Activated T-cell treated with anti-CD3 and anti-CD28 coated beads, Interleukin-2, amount 50 U/mL, for 48 hours (primary cell): ENCODE data around the gene LRRC2.
A peak's percentile ranks its signal among the peaks of the same experiment; 100 is the strongest.
"Not testable (repeated sequence)": the region's sequence is repeated elsewhere in the genome, so short reads cannot be mapped to it uniquely, and the experiment has no call there.

Source experiments
- DNase-seq, 2 experiments: peaks; one replicate each; pipeline ENCODE4 v3.0.0-alpha.2; 2020

Gene LRRC2

DNA sequence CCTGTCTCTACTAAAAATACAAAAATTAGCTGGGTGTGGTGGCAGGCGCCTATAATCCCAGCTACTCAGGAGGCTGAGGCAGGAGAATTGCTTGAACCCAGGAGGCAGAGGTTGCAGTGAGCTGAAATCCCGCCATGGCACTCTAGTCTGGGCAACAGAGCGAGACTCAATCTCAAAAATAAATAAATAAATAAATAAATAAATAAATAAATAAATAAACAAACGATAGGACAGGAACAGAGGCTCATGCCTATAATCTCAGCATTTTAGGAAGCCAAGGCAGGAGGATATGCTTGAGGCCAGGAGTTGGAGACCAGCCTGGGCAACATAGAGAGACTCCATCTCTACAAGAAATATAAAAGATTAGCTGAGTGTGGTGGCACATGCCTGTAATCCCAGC lies 43.9 kb downstream of the LRRC2 start:
- DNase-seq = not testable (repeated sequence)

DNA sequence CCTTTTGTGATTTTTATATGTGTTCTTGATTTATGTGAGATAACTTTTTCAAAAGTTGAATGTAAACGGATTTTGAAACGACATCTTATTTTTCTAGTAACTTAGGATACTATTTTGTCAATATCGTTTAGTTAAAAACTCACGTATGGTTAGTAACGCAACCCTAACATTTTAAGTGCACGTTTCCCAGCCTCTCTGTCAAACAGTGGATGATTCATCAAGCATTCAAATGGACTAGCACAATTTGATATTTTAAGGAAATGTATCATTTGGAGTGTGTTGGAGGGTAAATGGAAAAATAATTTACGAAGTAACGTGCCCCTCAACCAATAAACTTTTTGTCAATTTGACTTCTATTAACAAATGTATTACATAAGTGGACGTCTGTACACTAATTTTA lies 45.0 kb downstream of the LRRC2 start:
- no peak for DNase-seq

DNA sequence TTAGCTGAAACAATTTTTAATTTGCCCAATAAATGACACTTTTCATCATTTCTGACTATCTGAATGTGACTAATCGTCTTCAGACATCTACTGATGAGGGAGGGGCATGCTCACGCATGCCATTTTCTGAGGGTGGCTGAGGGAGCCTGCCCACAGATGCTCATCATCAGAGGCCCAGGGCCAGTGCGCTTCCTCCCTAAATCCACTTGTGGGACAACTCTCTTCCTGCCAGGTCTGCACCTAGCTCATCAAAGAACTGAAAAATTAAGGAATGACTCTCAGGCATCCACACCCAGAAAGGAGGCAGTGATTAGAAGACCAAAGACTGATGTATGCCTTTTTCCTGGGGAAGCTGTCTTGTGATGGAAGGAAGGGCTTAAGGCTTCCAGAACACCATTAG lies 45.6 kb downstream of the LRRC2 start:
- DNase-seq = no peak

DNA sequence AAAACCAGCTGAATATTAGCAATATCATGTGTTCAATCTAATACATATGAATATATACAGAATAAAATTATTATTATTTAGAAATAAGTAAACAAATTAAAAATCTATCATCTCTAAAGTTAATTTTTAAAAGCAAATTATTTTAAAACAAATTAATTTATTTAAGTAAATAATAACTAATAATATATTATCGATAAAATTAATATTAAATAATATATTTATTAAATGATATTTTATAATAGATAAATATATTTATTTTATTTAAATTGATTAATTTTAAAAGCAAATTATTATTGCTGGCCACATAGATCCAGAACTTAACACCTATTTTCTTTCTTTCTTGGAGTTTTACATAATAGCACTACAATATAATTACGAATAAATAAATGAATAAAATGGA lies 46.1 kb downstream of the LRRC2 start:
- DNase-seq = no peak

DNA sequence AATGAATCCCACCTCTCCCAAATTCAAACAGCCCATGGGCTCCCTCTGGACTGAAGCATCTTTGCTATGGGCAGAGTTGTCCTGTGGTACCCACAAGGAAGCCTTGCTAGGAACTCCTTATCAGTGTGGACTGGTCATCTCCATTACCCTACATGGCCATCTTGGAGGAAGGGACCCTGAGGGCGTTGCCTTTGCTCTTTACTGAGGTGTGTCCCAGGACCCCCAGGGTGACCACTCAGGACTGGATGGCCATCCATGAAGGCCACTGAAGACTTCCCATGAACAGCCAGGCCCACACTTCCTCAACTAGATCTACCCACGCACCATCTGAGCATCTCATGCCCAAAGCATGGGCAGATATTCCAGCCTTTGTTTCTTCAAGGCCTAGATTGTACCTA lies 48.3 kb downstream of the LRRC2 start:
- DNase-seq = no peak

DNA sequence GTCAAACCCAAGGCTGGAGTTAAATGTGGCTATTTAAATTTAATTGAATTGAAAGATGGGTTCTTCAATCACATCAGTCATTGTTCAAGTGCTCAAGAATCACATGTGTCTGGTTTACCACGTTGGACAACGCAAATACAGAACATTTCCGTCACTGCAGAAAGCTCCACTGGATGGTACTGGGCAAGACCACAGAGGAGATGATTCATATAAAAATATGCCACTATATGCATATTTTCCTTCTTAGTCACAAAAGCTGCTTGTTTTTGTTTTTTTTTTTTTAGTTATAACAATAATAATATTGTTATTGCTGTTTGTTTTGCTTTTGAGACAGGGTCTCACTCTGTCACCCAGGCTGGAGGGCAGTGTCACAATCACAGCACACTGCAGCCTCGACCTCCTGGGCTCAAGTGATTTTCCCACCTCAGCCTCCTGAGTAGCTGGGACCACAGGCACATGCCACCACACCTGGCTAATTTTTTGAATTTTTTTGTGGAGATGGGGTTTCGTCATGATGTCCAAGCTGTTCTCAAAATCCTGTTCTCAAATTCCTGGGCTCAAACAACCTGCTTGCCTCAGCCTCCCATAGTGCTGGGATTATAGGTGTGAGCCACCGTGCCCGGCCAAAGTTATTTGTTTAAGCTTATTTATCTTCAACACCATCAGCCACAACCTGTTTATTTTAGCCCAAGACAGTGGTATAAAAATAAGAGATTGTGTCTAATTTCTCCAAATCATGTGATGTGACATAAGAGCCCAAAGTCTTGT lies 48.9 kb downstream of the LRRC2 start:
- no peak for DNase-seq

DNA sequence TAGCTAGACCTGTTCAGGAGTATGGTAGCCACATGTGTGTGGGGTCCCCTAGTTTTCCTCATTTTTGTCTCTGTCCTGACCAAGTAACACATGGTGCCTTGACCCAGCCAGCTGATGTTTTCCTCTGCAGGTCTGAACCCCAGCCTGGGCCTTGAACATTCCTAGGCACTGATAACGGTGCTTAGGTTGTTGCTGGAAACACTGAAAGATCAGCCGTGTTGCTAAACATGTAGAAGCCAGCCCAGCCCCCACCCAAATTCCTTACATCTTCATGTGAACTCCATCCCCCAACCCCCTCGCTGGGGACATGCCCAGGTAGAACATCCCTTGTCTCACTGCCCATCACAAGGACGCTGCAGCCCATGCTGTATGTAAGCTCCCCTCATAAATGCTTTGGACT lies 49.6 kb downstream of the LRRC2 start:
- DNase-seq = no peak

DNA sequence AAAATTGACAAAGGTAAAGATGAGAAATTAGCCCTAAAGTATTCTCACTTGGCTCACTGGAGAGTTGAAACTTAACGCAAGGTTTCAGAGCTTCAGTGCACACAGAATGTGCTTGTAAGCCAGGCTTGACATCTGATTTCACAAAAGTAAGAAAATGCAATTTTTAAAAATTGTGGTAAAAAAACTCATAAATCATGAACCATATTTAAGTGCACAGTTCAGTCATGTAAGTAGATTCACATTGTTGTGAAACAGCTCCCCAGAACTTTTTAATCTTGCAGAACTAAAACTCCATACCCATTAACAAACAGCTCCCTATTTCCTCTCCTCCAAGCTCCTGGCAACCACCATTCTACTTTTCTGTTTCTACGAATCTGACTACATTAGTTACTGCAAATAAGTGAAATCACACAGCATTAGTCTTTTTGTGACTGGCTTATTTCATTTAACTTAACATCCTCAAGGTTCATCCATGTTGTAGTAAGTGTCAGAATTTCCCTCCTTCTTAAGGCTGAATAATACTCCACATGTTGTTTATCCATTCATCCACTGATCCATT lies 53.8 kb downstream of the LRRC2 start:
- no peak for DNase-seq

DNA sequence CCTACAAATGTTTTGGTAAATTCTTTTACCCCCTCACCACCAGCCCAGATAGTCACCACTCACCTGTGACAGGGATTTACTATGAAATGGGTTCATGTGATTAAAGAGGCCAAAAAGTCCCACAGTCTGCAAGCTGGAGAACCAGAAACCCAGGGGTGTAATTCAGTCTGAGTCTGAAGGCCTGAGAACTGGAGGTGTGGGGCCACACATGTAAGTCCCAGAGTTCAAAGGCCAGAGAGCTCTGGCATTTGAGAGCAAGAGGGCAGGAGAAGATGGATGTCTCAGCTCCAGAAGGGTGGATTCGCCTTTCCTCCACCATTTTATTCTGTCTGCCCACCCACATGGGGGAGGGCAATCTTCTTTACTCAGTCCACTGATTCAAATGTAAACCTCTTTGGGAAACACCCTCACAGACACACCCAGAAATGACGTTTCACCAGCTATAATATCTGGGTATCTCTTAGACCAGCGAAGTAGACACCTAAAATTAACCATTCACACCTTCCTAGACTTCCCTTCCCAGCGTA lies 56.4 kb downstream of the LRRC2 start:
- DNase-seq = no peak

DNA sequence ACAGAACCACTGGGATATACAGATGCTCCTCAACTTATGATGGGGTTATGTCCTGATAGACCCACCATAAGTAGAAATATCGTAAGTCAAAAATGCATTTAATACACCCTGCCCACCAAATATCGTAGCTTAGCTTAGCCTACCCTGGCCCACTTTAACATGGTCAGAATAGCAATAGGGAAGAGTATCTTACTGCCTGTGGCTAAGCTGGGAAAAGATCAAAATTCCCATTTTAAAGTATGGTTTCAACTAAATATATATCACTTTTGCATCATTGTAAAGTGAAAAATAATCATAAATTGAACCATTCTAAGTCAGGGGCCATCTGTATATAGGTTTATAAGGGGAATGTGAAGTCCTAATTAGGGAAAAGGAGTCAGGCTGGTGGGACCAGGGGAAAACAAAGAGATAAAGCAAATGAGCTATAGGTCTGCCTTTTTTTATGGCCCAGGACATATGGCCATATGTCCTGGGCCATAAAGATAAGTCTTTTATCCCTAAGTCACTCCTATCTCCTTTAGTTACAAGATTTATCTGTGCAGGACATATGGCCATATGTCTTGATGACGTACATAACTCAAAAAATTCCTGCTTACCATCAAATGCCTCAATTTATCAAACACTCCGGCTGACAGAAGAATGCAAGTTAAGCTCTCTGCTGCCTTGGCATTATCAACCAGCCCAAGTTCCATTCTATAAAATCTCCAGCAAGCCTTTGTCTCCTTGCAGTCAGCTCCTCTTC lies 57.1 kb downstream of the LRRC2 start:
- DNase-seq = no peak

DNA sequence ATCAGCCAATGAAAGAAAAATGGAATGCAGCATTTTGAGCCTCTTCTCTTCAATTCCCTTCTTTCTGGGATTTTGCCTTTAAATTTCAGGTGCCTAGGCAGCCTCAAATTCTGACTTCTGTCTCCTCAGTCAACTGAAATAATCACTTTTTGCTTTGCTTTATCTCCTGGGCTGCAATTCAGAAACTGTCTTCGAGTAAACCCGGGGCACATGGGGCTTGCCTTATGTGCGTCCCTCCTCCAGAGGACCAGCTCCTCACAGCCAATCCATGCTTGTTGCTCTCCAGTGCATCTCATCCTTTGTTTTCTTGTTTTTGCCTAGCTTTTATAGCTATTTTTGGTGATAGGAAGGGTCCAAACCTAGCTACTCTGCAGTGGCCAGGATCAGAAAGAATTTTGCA lies 59.6 kb downstream of the LRRC2 start:
- no peak for DNase-seq

DNA sequence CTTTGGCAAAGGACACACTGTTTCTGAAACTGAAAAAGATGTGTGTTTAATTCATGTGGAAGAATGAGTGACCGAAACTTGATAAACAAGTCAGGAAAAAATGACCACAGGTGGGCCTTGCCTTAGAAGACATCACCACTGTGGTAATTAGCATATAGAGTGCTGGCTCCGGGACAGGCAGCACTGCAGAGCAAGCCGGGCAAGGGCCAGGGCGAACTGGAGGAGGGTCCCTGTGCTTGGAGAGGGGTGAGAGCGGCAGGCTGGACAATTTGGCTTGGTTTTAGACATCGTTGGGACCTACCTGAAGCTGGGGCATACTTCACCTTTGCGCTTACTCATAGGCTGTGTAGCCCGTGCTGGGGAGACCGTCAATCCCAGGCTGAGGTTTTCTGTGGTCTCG lies 60.1 kb downstream of the LRRC2 start:
- no peak for DNase-seq

DNA sequence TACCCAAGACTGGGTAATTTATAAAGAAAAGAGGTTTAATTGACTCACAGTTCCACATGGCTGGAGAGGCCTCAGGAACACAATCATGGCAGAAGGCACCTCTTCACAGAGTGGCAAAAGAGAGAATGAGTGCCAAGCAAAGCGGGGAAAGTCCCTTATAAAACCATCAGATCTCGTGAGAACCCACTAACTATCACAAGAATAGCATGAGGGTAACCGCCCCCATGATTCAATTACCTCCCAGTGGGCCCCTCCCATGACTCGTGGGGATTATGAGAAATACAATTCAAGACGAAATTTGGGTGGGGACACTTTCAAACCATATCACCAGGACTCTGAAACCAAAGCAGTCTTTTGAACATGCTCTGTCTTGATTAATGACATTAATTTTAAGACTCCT lies 61.3 kb downstream of the LRRC2 start:
- peak; percentile 46 to 48 for DNase-seq

DNA sequence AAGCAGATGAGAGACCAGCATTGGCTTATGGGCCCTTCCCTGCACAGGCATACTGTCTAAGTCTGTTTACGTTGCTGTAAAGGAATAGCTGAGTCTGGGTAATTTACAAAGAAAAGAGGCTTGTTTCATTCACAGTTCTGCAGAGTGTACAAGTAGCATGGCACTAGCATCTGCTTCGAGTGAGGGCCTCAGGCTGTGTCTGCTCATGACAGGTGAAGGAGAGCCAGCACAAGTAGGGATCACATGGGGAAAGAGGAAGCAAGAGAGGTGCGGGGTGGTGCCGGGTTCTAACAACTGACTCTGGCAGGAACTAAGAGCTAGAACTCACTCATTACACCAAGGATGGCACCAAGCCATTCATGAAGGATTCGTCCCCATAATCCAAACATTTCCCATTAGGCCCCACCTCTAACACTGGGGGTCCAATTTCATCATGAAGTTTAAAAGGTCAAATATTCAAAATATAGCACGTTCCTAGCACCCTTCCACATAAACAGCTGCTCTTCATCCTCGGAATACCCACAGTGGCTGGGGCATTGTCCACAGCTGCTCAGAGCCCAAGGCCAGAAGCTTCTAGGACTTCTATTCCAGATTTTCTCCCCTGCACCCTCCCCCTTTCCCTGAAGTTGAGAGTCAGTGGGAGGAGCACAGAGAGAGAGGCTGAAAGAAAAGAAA lies 62.8 kb downstream of the LRRC2 start:
- DNase-seq = no peak

DNA sequence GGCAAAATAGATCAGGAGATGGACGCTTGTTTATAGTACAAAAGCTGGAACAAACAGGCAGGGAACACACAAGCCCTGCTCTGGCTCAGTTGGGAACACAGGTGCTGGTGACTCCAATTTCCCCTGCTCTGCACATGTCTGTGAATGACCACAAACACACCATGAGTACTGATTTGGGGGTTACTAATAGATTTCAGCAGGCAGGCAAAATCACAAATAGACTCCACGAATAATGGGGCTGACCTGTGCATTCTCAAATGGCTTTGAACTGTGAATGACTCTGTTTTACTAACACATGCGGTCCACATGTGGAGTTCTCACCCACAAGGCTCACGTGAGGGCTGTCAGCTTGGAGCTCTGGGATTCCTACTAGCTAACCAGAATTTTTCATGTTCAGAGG lies 64.4 kb downstream of the LRRC2 start:
- no peak for DNase-seq

DNA sequence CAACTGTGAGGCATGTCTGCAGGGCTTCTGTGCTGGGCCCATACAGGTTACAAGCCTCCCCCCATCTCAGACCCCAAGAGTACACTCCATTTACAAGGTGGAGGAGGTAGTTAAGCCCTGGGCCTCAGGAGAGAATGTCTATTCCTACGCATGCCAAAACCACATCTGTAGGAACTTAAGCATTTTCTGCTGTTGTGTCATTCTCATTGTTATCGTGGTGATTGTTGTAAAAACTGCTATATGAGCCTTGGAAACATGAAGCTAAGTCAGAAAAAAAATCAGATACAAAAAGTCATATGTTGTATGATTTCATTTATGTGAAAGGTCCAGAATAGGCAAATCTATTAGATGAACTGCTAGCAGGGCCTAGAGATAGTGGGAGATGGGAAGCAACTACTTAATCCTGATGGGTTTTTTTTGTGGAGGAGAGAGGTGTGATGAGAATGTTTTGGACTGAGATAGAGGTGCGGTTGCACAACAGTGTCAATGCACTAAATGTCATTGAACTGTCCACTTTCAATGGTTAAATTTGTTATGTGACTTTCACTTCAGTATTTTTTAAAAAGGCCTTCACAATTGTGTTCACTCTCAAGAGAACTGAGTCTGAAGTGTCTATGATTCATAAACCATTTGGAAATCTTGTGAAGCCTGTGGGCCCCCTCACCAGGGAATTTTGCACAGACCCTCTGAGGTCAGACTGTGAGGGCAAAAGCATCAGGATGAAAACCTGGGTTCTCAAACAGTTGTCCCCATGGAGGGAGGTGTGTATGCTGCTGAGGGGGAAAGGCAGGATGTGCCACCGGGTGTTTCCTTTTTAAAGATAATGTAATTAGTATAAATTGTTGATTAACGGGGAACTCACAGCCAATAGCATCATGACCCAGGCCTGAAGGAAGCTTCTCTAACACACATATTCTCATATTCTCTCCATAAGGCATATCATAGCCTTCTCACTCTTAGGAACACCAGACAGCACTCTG lies 65.2 kb downstream of the LRRC2 start:
- DNase-seq = no peak

DNA sequence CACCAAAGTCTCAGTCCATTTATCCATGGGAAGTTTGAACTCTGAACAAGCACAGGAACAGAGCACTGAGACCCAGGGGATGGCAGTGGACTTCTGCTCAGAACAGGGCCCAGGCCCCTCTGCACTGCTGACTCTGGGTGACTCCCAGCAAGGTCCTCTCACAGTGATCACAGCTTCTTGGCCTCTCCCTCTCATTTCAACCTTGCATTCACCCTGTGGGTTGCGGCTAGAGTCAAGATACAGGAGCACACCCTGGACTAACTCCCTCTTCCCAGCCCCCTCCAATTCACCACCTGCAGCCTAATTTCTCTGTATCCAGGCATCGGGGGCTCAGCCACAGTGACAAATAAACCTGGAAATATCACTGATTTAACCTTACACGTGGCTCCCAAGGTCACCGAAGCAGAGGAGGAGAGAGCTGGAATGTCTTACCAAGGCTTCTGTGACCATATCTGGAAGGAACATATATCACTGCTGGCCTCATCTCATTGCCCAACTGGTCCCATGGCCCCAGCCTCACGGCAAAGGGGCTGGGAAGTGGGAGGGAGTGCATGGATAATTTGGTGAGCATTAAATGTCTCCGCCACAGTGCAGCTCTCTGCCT lies 67.1 kb downstream of the LRRC2 start:
- no peak for DNase-seq

DNA sequence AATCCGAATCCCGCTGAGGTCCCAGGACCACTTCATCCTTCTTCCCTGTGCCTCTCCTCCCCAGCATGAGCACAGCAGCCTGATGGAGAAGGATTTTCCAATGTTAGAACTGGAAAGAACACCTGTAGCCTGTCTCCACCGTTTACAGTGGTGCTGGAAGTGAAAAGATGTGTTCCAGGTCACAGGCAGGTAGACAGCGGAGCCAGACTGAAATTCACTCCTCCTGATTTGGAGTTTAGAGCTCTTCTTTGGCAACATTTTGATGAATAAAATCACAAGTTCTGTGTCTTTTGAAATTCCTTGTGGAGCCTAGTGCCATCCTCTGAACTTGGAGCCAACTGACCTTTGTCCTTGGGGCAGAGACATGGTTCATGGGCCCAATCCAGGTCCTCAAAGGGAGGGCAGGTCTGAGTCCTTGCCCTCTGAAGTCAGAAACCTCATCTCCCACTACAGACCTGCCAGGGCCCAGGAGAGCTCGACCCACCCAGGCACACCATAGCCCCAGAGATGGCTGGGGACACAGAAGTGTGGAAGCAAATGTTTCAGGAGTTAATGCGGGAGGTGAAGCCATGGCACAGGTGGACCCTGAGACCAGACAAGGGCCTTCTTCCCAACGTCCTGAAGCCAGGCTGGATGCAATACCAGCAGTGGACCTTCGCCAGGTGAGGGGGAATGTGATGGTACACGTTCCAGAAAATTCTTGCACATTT lies 68.4 kb downstream of the LRRC2 start, which contains the start of gene RTP3:
Gene RTP3 (plus strand): TSS at position 421 of the 710 bp plus-strand sequence. CDS start 87 bp downstream, at position 508.
- no peak for DNase-seq

DNA sequence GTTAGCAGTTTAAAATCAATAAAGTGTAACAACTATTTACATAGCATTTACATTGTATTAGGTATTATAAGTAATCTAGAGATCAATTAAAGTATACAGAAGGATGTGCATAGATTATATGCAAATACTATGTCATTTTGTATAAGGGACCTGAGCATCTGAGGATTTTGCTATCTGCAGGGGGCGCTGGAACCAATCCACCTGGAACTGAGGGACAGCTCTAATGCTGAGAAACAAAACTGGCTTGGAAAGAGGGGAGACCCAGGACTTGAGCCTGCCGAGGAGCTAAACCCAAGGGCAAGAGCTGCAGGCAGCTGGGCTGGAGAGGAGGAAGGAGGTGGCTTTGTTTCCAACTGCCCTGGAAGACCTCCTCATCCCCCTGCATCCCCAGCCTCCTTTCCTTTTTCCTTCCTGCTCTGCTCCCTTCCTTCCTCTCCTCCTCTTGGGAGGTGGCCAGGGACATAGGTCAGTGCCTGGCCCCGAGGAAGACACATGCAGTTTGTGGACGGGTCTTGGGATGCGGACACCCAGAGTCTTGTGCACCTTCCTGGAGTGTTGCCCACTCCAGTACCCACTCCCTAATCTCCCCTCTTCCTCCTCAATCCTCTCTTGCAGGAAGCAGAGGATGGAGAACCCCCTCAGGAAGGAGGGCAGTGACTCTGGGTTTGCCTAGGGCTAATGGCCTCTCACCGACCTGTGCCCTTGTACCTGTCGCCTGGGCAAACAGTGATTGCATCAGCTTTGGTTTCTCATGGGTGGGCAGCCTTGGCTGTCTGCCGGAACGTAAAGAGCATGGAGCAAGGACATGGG lies 69.2 kb downstream of the LRRC2 start:
- peak; percentile 59 to 60 for DNase-seq

DNA sequence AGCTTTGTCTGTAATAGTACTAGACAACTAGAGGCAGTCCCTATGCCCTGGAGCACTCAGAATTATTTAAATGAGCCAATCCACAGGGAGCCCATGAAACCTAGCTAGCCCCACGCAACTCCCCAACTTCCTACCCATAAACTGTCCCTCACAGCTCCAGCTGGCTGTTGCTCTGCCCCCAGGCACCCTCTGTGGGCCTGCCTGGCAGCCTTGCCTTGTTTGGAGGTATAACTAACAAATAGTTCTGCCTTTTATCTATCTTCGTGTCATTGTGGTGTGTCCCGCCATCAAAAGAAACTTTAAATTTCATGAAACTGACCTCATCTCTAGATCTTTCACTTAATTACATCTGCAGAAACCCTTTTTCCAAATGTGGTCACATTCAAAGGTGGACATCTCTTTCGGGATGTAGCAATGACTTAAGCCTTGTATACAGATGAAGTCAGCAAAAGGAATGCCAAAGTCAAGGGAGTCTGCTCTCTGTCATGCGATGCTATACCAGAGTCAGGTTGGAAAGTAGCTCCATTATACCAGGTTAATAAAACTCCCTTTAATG lies 70.1 kb downstream of the LRRC2 start:
- DNase-seq = no peak
